HUDEP-2 (cell line): ENCODE measurements around the gene PNPLA7.
"Not testable (repeated sequence)": the region's sequence is repeated elsewhere in the genome, so short reads cannot be mapped to it uniquely, and the experiment has no call there.

Source experiments
- DNase-seq, 76 experiments: peaks; one replicate each; lab custom pipeline; 2025; ENCODE audit not compliant: unreplicated experiment in 76 of 76; lab: John Stamatoyannopoulos, UW

PNPLA7 gene

DNA sequence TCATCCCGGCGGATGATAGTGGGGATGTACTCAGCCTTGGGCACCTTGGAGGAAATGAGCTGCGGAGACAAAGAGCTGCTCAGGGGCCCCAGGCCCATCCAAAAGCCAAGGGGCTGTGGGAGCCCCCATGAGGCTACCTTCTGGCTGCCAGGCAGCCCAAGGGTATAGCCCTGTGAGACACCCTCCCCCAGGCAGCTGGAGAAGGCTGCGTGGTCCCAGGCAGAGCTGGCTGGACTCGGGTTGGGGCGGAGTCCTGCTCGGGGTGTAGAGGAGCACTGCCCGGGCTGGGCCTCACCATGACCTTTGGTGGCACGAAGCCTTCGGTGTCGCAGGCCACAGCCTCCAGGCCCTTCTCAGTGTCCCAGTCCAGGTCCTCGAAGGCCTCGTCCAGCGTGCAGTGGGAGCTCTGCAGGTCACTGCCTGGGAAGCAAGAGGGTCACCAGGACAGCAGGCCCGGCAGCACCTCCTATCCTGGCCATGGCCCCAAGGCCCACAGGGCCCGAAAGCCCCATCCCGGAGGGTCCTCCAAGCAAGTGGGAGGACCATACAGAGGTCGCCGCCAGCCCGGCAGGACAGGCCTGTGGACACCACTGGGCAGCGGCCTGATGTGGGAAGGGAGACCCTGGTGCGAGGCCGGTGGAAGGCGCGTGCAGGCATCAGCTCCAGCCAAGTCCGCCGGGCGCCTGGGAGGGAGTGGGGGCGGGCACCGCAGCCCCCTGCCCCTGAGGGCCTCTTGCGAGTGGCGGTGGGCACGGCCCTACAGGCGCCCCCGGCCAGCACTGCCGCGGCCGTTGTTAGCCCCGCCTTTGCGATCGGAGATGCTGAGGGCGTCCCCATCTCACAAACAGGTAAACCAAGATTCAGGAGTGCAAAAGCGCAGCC, 97.2 kb downstream of the PNPLA7 start:
- no peak for DNase-seq

DNA sequence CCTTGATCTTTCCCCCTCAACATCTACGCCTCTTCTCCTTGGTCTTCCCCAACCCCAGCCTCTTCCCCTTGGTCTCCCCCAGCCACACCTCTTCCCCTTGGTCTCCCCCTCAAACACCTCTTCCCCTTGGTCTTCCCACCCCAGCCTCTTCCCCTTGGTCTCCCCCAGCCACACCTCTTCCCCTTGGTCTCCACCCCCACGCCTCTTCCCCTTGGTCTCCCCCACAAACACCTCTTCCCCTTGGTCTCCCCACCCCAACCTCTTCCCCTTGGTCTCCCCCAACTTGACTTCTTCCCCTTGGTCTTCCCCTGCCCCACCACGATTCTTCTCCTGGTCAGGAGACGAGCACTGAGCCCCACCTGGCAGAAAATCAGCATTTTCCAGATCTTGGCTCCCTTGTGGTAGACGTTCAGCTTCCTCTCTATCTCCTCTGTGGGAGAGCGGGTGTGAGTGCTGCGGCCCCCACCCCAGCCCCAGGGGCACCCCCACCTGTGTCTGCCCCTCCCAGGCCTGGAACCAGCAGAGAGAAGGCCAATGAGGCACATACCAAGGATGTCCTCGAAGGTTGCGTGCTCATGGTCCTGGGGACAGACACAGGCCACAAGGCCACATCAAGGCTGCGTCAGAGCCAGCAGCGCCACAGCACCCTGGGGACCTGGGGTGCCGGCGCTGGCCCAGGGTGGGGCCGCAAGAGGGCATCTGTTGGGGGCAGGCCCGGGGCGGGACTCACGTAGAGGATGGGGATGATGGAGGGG, 98.0 kb downstream of the PNPLA7 start:
- DNase-seq, result no peak

DNA sequence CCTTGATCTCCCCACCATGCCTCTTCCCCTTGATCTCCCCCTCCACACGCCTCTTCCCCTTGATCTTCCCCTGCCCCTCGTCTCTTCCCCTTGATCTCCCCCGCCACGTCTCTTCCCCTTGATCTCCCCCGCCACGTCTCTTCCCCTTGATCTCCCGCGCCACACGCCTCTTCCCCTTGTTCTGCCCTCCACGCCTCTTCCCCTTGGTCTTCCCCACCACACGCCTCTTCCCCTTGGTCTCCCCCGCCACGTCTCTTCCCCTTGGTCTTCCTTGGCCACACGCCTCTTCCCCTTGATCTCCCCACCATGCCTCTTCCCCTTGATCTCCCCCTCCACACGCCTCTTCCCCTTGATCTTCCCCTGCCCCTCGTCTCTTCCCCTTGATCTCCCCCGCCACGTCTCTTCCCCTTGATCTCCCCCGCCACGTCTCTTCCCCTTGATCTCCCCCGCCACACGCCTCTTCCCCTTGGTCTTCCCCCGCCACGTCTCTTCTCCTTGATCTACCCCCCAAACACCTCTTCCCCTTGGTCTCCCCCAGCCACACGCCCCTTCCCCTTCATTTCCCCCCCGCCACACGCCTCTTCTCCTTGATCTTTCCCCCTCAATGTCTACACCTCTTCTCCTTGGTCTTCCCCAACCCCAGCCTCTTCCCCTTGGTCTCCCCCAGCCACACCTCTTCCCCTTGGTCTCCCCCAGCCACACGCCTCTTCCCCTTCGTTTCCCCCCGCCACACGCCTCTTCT, 98.8 kb downstream of the PNPLA7 start:
- DNase-seq, result not testable (repeated sequence)

DNA sequence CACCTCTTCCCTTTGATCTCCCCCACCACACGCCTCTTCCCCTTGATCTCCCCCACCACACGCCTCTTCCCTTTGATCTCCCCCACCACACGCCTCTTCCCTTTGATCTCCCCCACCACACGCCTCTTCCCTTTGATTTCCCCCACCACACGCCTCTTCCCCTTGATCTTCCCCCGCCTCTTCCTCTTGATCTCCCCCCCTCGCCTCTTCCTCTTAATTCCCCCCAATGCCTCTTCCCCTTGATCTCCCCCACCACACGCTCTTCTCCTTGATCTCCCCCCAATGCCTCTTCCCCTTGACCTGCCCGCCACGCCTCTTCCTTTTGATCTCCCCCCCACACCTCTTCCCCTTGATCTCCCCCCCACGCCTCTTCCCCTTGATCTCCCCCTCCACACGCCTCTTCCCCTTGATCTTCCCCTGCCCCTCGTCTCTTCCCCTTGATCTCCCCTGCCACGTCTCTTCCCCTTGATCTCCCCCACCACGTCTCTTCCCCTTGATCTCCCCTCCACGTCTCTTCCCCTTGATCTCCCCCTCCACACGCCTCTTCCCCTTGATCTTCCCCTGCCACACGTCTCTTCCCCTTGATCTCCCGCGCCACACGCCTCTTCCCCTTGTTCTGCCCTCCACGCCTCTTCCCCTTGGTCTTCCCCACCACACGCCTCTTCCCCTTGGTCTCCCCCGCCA, 99.5 kb downstream of the PNPLA7 start:
- not testable (repeated sequence) for DNase-seq

DNA sequence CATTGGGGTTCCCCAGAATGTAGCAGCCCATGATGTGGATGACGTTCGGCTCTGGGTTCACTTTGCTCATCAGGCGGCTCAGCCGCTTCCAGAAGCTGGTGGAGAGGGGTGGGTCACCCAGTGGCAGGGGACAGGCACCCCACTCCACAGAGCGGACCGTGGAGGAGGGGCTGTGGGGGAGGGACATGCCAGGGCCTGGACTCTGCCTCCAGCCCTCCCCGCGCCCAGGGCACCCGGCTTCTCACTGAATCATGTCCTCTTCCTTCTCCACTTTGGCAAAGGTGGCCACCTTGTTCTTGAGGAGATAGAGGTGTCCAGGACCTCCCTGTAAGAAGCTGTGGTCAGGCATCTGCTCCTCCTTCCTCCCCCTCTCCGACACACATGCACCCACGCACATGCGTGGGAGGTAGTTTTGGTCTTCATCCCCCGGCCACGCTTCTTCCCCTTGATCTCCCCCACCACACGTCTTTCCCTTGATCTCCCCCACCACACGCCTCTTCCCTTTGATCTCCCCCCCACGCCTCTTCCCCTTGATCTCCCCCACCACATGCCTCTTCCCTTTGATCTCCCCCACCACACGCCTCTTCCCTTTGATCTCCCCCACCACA, 100.2 kb downstream of the PNPLA7 start:
- DNase-seq, result peak in 19 of 76 experiments; percentile 7 to 61 (median 24)

DNA sequence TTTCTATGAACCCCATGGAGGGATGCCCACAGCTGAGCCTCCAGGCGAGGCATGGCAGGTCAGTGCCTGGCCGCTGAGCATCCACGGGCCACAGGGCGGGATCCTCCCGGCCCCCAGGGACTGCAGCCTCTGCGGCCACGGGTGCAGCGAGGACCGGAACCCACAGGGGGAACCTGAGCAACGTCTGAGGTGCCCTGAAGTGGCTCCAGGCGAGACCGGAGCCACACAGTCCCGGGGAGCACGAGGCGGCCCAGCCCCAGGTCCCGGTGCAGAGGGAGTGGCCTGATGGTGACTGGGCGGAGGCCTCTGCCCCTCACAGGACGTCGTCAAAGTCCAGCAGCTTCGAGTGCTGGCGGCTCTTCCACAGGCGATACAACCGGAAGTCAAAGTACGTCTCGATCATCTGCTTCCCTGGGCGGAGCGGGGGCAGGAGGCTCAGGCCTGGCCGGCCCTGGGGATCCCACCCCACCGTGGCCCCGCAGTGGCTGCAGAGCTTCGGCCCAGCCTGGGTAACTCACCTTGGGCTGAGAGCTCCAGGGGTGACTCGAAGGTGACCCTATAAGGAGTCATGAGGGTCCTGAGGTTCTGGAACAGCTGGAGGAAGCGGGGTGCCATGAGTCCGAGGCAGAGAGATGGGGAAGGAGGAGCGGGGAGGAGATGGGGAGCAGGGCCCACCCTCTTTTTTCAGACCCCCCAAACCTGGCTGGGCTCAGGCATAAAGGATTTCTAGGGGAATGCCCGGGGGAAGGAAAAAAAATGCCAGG, 100.9 kb downstream of the PNPLA7 start:
- DNase-seq, result no peak

DNA sequence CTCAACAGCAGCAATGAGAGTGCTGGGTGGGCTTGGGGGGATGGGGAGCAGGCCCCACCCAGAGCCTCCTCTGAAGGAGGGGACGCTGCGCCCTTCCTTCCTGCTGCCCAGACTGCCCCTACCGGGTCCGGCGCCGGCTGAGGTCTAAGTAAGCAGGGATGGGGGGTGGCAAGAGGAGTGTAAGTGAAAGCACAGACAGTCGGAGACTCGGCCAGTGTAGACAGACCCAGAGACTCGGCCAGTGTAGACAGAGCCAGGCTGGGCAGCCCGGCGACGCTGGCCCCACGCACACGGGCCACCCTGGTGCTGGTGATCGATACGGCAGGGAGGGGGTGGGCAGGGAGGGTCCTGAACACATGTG, 101.6 kb downstream of the PNPLA7 start:
- DNase-seq, result no peak

DNA sequence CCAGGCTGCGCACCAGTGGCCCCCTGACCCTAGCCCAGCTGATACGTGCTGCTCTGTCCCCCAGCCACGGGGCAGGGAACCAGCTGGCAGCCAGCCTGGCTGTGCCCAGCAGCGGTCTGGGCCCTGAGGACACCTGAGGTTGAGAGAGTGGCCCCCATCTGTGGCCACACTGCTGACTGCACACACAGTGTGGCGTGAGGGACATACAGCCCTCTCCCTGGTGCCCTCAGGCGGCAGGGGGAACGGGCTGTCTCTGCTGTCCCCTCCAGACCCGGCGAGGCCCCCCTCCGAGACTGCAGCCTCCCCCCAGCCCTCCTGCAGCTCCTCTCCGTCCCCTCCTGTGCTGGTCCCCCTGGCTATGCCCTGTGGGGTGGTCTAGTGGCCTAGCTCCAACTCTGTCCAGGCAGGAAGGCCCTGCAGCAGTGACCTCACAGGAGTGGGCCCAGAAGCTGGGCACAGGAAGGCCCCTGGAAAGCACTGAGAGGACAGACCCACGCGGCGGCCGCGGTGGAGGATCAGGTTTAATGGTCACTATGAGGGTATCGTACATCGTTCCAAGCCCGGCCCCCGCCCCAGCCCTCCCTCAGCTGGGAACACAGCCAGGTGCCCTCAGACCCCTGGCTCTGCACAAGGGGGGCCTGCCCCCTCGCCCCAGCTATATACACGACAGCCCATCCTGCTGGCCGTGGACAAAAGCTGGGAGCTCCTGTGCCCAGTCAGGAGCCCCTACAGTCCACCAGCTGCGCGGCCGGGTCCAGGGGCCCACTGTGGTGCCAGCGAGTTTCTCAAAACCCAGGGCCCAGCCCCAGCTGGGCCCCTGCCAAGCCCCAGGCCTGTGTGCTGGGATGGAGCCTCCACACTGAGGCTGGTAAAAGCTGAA, 102.2 kb downstream of the PNPLA7 start:
- no peak for DNase-seq

DNA sequence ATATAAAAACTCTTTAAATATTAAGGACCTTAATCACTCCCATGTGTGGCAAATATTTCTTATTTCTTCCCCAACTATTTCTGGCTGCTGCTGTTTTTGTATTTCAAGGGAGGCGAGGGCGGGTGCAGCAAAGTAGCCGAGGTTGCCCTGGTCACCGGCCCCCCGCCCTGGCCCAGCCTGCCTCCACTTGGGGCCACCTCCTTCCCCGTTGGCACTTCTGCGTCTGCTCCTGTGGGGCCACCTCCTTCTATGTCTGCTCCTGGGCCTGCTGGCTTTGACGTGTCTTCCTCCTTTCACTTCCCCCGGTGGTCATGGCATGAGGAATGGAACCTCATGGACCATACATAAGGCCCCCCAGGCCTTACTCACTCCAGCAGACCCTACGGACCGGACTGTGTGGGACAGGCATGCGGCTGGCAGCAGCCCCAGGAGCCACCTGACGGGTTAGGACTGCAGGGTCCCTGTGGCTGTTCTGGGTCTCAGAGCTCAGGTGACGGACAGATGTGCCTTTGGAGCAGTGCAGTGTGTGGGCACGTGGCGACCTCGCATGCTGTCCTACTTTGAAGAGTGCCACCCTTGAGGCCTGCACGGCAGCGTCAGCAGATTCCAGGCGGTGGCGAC, 103.2 kb downstream of the PNPLA7 start:
- DNase-seq, result no peak

DNA sequence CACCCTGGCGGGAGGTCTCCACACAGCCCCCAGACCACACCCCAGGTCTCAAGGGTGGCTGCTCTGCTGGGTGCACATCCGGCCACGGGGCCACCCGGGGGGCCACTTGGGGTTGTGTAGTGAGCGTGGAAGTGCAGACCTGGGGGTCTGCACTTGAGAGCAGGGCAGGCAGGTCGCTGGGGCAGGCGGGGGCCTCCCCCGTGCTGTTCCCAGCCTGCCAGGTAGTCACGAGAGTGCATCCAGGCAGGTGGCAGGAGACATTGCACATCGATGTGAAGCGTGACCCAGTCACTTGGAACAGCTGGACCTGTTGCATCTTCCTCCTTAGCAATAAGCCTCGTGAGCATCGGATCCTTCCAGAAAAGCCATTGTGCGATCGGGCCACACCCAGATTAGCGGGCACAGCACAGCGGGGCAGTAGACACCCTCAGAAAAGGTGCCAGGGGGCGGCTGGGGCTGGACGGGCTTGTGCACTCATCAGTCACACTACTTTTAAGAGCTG, 104.2 kb downstream of the PNPLA7 start:
- no peak for DNase-seq

DNA sequence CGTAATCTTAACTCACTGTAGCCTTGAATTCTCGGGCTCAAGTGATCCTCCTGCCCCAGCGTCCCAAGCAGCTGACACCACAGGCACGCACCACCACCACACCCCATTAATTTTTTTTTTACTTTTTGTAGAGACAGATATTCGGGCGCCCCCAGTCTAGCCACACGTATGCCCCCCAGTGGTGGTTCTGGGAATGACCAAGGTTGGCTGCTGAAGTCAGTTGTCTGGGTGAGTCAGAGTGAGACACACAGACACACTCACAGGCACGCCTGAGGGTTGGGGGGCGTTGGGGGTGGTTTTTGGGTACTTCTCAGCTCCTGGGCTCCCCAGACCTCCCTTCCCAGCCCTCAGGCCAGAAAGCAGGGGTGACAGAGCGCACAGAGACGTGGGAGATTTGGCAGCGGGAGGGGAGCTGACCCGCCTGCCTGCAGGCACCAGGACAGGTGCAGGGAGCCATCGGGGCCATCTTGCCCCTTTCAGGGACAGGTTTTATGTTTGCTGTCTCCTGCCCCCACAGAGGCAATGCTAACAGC, 104.9 kb downstream of the PNPLA7 start:
- DNase-seq, result peak in 66 of 76 experiments; percentile 10 to 86 (median 60)

DNA sequence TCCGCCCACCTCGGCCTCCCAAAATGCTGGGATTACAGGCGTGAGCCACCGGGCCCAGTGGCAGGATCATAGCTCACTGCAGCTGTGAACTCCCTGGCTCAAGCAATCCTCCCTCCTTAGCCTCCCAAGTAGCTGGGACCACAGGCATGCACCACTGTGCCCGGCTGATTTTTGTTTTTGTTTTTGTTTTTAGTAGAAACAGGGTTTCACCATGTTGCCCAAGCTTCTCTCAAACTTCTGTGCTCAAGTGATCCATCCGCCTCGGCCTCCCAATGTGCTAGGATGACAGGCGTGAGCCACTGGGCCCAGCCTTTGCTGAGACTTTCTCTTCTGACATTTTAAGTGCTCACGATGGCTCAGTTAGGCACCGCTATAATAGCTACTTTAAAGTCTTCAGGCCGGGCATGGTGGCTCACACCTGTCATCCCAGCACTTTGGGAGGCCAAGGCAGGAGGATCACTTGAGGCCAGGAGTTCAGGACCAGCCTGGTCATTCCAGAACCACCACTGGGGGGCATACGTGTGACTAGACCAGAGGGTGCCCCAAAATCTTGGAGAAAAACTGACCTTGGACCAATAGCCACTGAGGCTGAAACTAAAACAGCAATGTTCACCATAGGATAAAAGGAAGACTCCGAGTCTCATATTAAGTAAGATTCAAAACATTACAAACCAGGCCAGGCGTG, 106.0 kb downstream of the PNPLA7 start:
- no peak for DNase-seq

DNA sequence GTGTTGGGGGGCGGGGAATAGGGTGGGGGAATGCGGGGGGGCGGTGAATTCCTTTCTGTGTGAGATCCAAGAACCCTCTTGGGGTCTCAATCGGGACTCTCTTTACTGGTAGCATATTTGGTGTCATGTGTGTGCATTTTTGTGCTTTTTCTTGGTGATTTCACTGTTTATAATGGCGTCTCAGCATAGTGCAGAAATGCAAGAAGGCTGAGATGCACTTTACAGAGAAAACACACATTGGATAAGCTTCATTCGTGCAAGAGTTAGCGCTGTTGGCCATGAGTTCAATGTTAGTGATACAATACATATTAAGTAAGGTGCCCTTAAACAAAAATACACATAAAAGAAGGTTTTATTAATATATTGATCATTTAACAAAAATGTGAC, 108.3 kb downstream of the PNPLA7 start:
- DNase-seq, result no peak

DNA sequence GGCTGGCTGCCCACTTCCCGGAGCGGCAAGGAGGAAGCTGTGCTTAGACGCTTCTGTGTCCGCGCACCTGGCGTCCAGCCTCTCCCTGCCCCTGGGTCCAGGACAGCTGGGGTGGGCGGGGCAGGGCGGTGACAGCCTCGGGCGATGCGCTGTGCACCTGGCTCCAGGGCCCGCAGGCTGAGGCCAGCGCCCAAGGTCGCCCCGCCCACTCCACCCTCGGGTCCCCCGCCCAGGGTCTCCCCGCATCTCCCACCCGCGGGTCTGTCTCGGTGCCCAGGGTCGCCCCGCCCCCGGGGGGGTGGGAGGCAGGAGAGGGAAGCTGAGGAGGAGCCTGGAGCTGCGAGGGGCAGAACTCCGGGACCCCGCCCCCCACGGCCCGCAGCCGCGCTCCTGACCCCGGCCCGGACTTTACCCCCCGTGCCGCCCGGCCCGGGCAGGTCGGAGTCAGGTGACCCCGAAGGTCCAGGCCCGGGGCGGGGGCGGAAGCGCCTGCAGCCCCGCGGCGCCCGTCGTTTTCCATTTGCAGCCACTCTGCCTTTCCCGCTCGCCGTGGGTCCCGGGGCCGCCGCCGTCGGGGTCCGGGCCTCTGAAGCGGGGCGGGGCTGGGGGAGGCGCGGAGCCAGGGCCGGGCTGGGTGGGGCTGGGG, 108.8 kb downstream of the PNPLA7 start, which contains the start of gene ENTPD8:
Gene ENTPD8, minus strand, starts transcription at position 69 of the 646 bp plus-strand sequence. CDS start 3,072 bp downstream, outside the sequence.
- DNase-seq, result peak in 1 of 76 experiments; percentile 22

DNA sequence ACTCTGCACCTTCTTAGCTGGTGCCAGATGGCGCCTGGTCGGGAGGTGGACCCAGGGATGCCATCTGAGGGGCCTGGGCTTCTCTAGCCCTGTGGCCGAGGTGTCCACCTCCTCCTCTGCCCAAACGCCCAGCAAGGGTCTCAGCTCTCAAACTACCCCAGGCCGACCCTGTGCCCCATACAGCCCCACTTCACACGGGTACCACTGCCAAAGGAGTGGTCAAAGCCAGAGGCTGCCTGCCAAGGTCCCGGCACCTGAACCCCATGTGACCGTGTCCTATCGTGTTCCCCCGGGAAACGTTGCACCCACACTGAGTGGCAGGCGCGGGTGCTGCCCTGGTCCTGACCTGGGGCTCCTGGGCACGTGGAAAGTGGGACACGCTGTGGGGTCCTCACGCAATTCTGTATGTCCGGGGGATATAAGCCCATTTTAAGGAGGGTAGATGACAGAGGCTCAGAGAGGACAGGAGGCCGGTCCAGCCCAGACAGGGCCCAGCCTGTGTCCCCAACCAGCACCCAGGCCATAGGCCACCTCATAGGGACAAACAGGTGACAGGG, 111.0 kb downstream of the PNPLA7 start:
- no peak for DNase-seq

DNA sequence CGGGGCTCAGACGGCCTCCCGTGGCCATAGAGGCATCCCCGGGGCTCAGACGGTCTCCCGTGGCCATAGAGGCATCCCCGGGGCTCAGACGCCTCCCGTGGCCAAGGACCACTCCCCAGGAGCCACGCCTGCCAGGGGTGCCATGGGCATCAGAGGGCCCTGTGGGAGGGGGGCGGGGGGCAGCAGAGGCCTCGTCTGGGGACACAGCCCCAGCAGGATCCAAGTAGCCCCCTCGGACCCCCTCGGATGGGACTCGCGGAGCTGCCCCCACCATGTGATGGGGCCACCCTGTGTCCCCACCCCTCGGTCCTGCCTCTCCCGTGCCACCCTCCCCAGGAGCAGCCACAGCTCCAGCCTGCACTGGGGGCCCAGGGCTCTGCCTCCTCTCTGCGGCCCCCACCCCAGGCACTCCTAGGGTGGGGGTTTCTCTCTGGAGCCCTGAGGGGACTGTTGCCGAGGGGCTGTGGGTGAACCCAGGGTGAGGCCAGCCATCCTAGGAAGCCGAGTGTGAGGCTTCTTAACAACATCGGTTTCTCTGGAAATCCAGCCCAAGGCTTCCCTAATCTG, 111.5 kb downstream of the PNPLA7 start:
- no peak for DNase-seq
